ENCODE data around the gene NCKAP5.

GRCh38 chr2:133371286-133371685, 197.0 kb downstream of the NCKAP5 start:
- TF ChIP-seq POLR2A (IDR thresholded peaks at IDR 0.05; ENCODE audit: insufficient read depth in 1 of 2, low read depth in 2 of 2, low read length in 2 of 2) = no peak
- TF ChIP-seq NFRKB (IDR thresholded peaks at IDR 0.05) = no peak

Measured in HepG2 (cell line).